Measurements from ENCODE around the gene SORL1. TPM values are rescaled to one million over a fixed set of nuclear protein-coding genes. Genes with fewer than 3 reads are reported as not detected.

The SORL1 gene
- total RNA-seq, 1 donor from 2014 or later: 46.0 TPM

- H4K20me1 ChIP-seq (ENCODE audit: low read depth): no peaks in the 10 kb centered on the region
- no peak overlapping the region for H3K27ac ChIP-seq
- no peaks in the 10 kb centered on the region for H3K9me3 Mint-ChIP-seq
- peak; percentile 70 for DNase-seq (ENCODE audit: low spot score)
- peaks cover 13% of the 10 kb centered on the region for H3F3A ChIP-seq (ENCODE audit: low read depth)
- H3K9ac ChIP-seq: no peak overlapping the region
- H3K4me1 ChIP-seq: peaks cover 15% of the 10 kb centered on the region
- peaks cover 10% of the 10 kb centered on the region for H3K4me1 Mint-ChIP-seq
- H2AFZ ChIP-seq (replicated peaks): no peak overlapping the region
- peaks cover 2% of the 10 kb centered on the region for H3K27me3 Mint-ChIP-seq (ENCODE audit: insufficient read depth, low read depth)
- no peaks in the 10 kb centered on the region for H3K79me2 ChIP-seq (ENCODE audit: low read depth)
- H3K27ac Mint-ChIP-seq: no peak overlapping the region
- peak overlapping the region; percentile 51 for H3K4me2 ChIP-seq
- TF ChIP-seq EZH2phosphoT487 (IDR thresholded peaks at IDR 0.05): peak; percentile 74
- TF ChIP-seq EZH2 (IDR thresholded peaks at IDR 0.05): no peak
- H3K36me3 Mint-ChIP-seq: no peaks in the 10 kb centered on the region
- no peaks in the 10 kb centered on the region for H3K36me3 ChIP-seq
- no peaks in the 10 kb centered on the region for H3K27me3 ChIP-seq
- no peaks in the 10 kb centered on the region for H3K9me3 ChIP-seq (ENCODE audit: low read depth)
- H3K4me3 Mint-ChIP-seq: no peak overlapping the region
- no peak overlapping the region for H3K4me3 ChIP-seq
Measured at GRCh38 chr11:121435551-121436511, 16.3 kb upstream of the SORL1 start.

- no peak overlapping the region for H3K27ac ChIP-seq
- no peaks in the 10 kb centered on the region for H3K36me3 ChIP-seq
- no peak for DNase-seq (ENCODE audit: low spot score)
- no peaks in the 10 kb centered on the region for H3K9me3 ChIP-seq (ENCODE audit: low read depth)
- H3K4me3 Mint-ChIP-seq: no peak overlapping the region
- no peak for TF ChIP-seq EZH2phosphoT487 (IDR thresholded peaks at IDR 0.05)
- TF ChIP-seq CTCF (IDR thresholded peaks at IDR 0.05): no peak
- TF ChIP-seq EZH2 (IDR thresholded peaks at IDR 0.05): no peak
- H3K27me3 ChIP-seq: no peaks in the 10 kb centered on the region
- H3K27me3 Mint-ChIP-seq (ENCODE audit: insufficient read depth, low read depth): peaks cover 6% of the 10 kb centered on the region
- peaks cover 15% of the 10 kb centered on the region for H3K4me1 Mint-ChIP-seq
- H4K20me1 ChIP-seq (ENCODE audit: low read depth): no peaks in the 10 kb centered on the region
- no peaks in the 10 kb centered on the region for H3K36me3 Mint-ChIP-seq
- no peak overlapping the region for H3K9ac ChIP-seq
- H3K4me3 ChIP-seq: no peak overlapping the region
- no peak overlapping the region for H2AFZ ChIP-seq (replicated peaks)
- H3K4me1 ChIP-seq: peaks cover 24% of the 10 kb centered on the region
- H3F3A ChIP-seq (ENCODE audit: low read depth): peaks cover 26% of the 10 kb centered on the region
- H3K27ac Mint-ChIP-seq: no peak overlapping the region
- no peaks in the 10 kb centered on the region for H3K79me2 ChIP-seq (ENCODE audit: low read depth)
- H3K9me3 Mint-ChIP-seq: no peaks in the 10 kb centered on the region
- H3K4me2 ChIP-seq: no peak overlapping the region
Measured at GRCh38 chr11:121437018-121437685, 15.0 kb upstream of the SORL1 start.

- H3K9ac ChIP-seq: no peak overlapping the region
- H3K27ac ChIP-seq: no peak overlapping the region
- H3K4me3 Mint-ChIP-seq: no peak overlapping the region
- H2AFZ ChIP-seq (replicated peaks): no peak overlapping the region
- no peaks in the 10 kb centered on the region for H3K9me3 ChIP-seq (ENCODE audit: low read depth)
- no peaks in the 10 kb centered on the region for H3K36me3 Mint-ChIP-seq
- H3K36me3 ChIP-seq: no peaks in the 10 kb centered on the region
- H3K9me3 Mint-ChIP-seq: no peaks in the 10 kb centered on the region
- no peak overlapping the region for H3K27ac Mint-ChIP-seq
- H3K4me2 ChIP-seq: no peak overlapping the region
- no peak for DNase-seq (ENCODE audit: low spot score)
- peaks cover 29% of the 10 kb centered on the region for H3F3A ChIP-seq (ENCODE audit: low read depth)
- peaks cover 15% of the 10 kb centered on the region for H3K4me1 Mint-ChIP-seq
- H3K27me3 ChIP-seq: no peaks in the 10 kb centered on the region
- peaks cover 25% of the 10 kb centered on the region for H3K4me1 ChIP-seq
- H3K79me2 ChIP-seq (ENCODE audit: low read depth): no peaks in the 10 kb centered on the region
- H3K27me3 Mint-ChIP-seq (ENCODE audit: insufficient read depth, low read depth): peaks cover 7% of the 10 kb centered on the region
- TF ChIP-seq EZH2phosphoT487 (IDR thresholded peaks at IDR 0.05): no peak
- TF ChIP-seq CTCF (IDR thresholded peaks at IDR 0.05): no peak
- TF ChIP-seq EZH2 (IDR thresholded peaks at IDR 0.05): no peak
- H4K20me1 ChIP-seq (ENCODE audit: low read depth): no peaks in the 10 kb centered on the region
- no peak overlapping the region for H3K4me3 ChIP-seq
Measured at GRCh38 chr11:121437686-121438078, 14.4 kb upstream of the SORL1 start.
